ENCODE data around the gene MPHOSPH10. TPM values are rescaled to one million over a fixed set of nuclear protein-coding genes. Genes with fewer than 3 reads are reported as not detected.
A peak's percentile ranks its signal among the peaks of the same experiment; 100 is the strongest.

MPHOSPH10 gene
- total and polyA plus RNA-seq, 2 of the 13 experiments (the other 11 are each of a cell fraction or from before 2014, with no cell fraction given) = 37.8 to 137 TPM

DNA sequence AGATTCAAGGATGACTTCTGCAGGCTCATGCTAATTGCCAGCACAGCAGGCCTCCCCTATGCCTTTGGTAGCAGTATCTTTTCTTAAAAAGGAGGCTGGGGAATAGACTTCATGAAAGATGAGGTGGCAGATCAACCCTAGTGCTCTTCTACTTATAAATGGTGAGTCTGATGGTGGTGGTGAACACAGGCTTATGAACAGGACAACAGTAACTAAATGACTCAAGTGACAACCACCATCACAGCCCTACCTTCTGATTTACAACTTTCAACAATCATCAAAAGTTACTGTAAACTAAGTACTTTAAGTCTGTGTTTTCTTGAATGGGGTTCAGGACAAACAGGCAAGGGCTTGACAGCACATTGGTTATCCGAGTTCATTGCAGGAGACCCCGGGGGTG is 57.2 kb downstream of the MPHOSPH10 start (continued):
- TF ChIP-seq TFDP1 (CRISPR knock-in tag; IDR thresholded peaks at IDR 0.05; ENCODE audit: borderline replicate concordance) (no peak), ZNF350 (CRISPR knock-in tag; IDR thresholded peaks at IDR 0.05; ENCODE audit: borderline replicate concordance, low read depth) (no peak), ZFY (CRISPR knock-in tag; IDR thresholded peaks at IDR 0.05) (no peak), ZNF772 (CRISPR knock-in tag; IDR thresholded peaks at IDR 0.05) (no peak), JARID2 (CRISPR knock-in tag; IDR thresholded peaks at IDR 0.05; ENCODE audit: insufficient replicate concordance) (no peak), ZSCAN5A (CRISPR knock-in tag; IDR thresholded peaks at IDR 0.05; ENCODE audit: borderline replicate concordance) (no peak), ZNF841 (CRISPR knock-in tag; IDR thresholded peaks at IDR 0.05; ENCODE audit: borderline replicate concordance) (no peak)

DNA sequence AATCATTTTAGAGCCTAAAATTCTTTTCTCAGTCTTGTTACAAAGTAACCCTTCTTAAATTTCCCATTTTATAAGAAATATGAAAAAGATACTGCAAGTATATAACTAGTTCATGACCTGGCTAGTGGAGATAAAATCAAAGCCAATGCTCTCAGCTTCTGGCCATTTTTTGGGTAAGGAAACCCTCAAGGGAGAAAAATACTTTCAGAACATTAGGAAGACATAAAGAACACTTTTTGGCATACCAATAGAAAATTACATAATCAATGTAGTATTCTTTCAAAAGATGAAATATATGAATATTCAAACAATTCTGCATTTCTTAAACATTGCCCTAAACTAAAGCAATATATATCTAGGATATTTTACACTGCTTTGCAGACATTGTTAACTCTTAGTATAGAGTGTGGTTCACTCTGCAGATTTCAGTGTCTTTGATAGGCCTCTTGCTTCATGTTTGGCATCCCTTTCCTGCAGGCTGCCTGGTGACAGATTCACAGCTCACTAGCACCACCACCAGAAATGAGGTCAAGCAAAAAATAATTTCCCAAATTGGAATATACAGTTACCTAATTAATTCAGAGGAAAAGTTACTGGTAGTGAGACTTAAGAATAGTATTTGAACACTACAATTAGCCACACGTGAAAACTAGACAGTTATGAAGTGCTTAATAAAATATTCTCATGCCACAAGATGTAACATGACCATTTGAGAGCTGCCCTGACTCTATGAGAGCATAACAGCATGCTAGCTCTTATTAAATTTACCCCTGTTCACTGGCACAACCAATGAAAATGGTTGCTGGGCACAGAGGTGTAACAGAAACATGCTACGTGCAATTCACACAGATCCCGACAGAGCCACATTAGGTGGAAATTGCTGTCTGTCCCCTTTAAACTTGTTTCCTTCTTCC is 60.5 kb downstream of the MPHOSPH10 start:
- Histone ChIP-seq H3K27ac (ENCODE audit: extremely low read length, insufficient read depth, low read length) (no peak overlapping the region), H3K36me3 (replicated peaks in 1 of 2; ENCODE audit: control insufficient read depth in 1 of 2, insufficient read depth in 2 of 2, low read length in 2 of 2) (no peaks in the 10 kb centered on the region), H2AFZ (ENCODE audit: low read length) (no peak overlapping the region), H4K20me1 (ENCODE audit: insufficient read depth, low read length) (no peaks in the 10 kb centered on the region), H3K4me1 (ENCODE audit: insufficient read depth, low read length) (no peaks in the 10 kb centered on the region), H3K4me3 (replicated peaks in 1 of 3; ENCODE audit: insufficient read depth in 1 of 3, low read depth in 2 of 3, low read length in 3 of 3) (no peak overlapping the region), H3K27me3 (ENCODE audit: control insufficient read depth in 1 of 2, insufficient read depth in 2 of 2, low read length in 2 of 2) (0 out of 5 replicates have a peak, but pooled peaks cover 0 to 3% of the 10 kb centered on the region in 2 experiments), H3K9me3 (ENCODE audit: low read length) (no peaks in the 10 kb centered on the region), H3K4me2 (ENCODE audit: low read depth, low read length) (no peak overlapping the region), H3K9ac (ENCODE audit: insufficient read depth, low read depth, low read length) (no peak overlapping the region), H3K79me2 (ENCODE audit: insufficient read depth, low read length) (no peaks in the 10 kb centered on the region)
- ATAC-seq (peak; percentile 71), FAIRE-seq (no peak), DNase-seq (ENCODE audit: low spot score) (peak; percentile 13)
- intact Hi-C loops (cut with micrococcal nuclease; ENCODE audit: unreplicated experiment) (no loop called here), in situ Hi-C loops (cut with HindIII; ENCODE audit: extremely low pct_ligation_motif_present, low pct_unique_long_range_greater_than_20kb) (no loop called here)
- POLR2A ChIA-PET = no interaction called here
- BruUV-seq (replicated peaks) = no TSS peak
- 32% methylated on average over 3 of the region's 3 CpGs for WGBS (ENCODE audit: low lambda C conversion rate)
- CTCF ChIA-PET (ENCODE audit: low intra/inter-chr PET ratio, low total read pairs) = interaction anchor here (1.2 kb wide), 1 partner anchor 91 kb away, joined by 4 read pairs; no protein-coding TSS in a partner anchor
- no peak for TF ChIP-seq PPARG (CRISPR knock-in tag; conservative IDR thresholded peaks at IDR 0.05)
- TF ChIP-seq, protein P1, sequence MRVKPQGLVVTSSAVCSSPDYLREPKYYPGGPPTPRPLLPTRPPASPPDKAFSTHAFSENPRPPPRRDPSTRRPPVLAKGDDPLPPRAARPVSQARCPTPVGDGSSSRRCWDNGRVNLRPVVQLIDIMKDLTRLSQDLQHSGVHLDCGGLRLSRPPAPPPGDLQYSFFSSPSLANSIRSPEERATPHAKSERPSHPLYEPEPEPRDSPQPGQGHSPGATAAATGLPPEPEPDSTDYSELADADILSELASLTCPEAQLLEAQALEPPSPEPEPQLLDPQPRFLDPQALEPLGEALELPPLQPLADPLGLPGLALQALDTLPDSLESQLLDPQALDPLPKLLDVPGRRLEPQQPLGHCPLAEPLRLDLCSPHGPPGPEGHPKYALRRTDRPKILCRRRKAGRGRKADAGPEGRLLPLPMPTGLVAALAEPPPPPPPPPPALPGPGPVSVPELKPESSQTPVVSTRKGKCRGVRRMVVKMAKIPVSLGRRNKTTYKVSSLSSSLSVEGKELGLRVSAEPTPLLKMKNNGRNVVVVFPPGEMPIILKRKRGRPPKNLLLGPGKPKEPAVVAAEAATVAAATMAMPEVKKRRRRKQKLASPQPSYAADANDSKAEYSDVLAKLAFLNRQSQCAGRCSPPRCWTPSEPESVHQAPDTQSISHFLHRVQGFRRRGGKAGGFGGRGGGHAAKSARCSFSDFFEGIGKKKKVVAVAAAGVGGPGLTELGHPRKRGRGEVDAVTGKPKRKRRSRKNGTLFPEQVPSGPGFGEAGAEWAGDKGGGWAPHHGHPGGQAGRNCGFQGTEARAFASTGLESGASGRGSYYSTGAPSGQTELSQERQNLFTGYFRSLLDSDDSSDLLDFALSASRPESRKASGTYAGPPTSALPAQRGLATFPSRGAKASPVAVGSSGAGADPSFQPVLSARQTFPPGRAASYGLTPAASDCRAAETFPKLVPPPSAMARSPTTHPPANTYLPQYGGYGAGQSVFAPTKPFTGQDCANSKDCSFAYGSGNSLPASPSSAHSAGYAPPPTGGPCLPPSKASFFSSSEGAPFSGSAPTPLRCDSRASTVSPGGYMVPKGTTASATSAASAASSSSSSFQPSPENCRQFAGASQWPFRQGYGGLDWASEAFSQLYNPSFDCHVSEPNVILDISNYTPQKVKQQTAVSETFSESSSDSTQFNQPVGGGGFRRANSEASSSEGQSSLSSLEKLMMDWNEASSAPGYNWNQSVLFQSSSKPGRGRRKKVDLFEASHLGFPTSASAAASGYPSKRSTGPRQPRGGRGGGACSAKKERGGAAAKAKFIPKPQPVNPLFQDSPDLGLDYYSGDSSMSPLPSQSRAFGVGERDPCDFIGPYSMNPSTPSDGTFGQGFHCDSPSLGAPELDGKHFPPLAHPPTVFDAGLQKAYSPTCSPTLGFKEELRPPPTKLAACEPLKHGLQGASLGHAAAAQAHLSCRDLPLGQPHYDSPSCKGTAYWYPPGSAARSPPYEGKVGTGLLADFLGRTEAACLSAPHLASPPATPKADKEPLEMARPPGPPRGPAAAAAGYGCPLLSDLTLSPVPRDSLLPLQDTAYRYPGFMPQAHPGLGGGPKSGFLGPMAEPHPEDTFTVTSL (CRISPR knock-in tag; IDR thresholded peaks at IDR 0.05; ENCODE audit: borderline replicate concordance) = no peak
- no peak for TF ChIP-seq ZNF546 (CRISPR knock-in tag; conservative IDR thresholded peaks at IDR 0.05)
- TF ChIP-seq, protein P2, sequence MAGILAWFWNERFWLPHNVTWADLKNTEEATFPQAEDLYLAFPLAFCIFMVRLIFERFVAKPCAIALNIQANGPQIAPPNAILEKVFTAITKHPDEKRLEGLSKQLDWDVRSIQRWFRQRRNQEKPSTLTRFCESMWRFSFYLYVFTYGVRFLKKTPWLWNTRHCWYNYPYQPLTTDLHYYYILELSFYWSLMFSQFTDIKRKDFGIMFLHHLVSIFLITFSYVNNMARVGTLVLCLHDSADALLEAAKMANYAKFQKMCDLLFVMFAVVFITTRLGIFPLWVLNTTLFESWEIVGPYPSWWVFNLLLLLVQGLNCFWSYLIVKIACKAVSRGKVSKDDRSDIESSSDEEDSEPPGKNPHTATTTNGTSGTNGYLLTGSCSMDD (CRISPR knock-in tag; IDR thresholded peaks at IDR 0.05) = no peak
- no peak for TF ChIP-seq MBNL3 (CRISPR knock-in tag; conservative IDR thresholded peaks at IDR 0.05)
